Measurements from ENCODE around the gene PLEK2. TPM values are rescaled to one million over a fixed set of nuclear protein-coding genes. Genes with fewer than 3 reads are reported as not detected.
A peak's percentile ranks its signal among the peaks of the same experiment; 100 is the strongest.

The PLEK2 gene
- total and polyA plus RNA-seq, 2 donors (not counting 3 experiments of a cell fraction or from before 2014, with no cell fraction given): 1.4 to 3.8 TPM

DNA sequence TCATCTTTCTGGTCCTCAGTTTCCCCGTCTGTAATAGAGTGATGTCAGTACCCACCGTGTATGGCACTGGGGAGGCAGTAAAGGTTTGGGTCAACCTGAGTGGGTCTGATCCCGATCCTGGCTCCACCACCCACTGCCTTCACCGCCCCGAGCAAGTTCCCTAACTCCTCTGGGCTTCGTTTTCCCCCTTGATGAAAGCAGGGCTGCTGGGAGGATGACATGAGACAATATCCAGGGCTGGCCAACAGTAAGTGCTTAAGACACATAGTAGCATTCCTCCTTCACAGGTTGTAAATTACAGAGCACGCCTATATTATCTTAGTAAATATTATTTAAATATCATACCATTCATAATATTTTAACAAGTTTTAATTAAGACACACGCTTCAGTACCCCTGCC lies 595 bp downstream of the PLEK2 start:
- intact Hi-C loops (cut with micrococcal nuclease): no loop called here
- no peaks in the 10 kb centered on the region for H3K27me3 ChIP-seq (ENCODE audit: control insufficient read depth in 2 of 2, insufficient read depth in 2 of 2, low read length in 2 of 2)
- no peaks in the 10 kb centered on the region for H3K9me3 ChIP-seq (replicated peaks; ENCODE audit: control insufficient read depth, insufficient read depth, low read length)
- peaks cover 19% of the 10 kb centered on the region for H3K4me1 ChIP-seq (ENCODE audit: control insufficient read depth, extremely low read depth, insufficient read depth, low read length)
- TF ChIP-seq POLR2A (IDR thresholded peaks at IDR 0.05; ENCODE audit: low read depth, low read length) (no peak), FOS (IDR thresholded peaks at IDR 0.05; ENCODE audit: borderline replicate concordance, insufficient read depth, low read length) (no peak), MYC (IDR thresholded peaks at IDR 0.05; ENCODE audit: low read depth, low read length) (no peak), POLR2AphosphoS5 (IDR thresholded peaks at IDR 0.05; ENCODE audit: insufficient read depth, low read depth, low read length) (no peak), EZH2 (IDR thresholded peaks at IDR 0.05; ENCODE audit: borderline replicate concordance, low read depth, low read length, severe bottlenecking) (no peak), JUN (IDR thresholded peaks at IDR 0.05; ENCODE audit: borderline replicate concordance, insufficient read depth, insufficient read length, low read depth) (no peak), GATA2 (IDR thresholded peaks at IDR 0.05; ENCODE audit: insufficient read depth, insufficient read length, low read depth, low read length) (no peak)
- TF ChIP-seq, protein P1, sequence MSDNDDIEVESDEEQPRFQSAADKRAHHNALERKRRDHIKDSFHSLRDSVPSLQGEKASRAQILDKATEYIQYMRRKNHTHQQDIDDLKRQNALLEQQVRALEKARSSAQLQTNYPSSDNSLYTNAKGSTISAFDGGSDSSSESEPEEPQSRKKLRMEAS (IDR thresholded peaks at IDR 0.05; ENCODE audit: insufficient read depth, insufficient read length): no peak
- TF ChIP-seq, protein P2, sequence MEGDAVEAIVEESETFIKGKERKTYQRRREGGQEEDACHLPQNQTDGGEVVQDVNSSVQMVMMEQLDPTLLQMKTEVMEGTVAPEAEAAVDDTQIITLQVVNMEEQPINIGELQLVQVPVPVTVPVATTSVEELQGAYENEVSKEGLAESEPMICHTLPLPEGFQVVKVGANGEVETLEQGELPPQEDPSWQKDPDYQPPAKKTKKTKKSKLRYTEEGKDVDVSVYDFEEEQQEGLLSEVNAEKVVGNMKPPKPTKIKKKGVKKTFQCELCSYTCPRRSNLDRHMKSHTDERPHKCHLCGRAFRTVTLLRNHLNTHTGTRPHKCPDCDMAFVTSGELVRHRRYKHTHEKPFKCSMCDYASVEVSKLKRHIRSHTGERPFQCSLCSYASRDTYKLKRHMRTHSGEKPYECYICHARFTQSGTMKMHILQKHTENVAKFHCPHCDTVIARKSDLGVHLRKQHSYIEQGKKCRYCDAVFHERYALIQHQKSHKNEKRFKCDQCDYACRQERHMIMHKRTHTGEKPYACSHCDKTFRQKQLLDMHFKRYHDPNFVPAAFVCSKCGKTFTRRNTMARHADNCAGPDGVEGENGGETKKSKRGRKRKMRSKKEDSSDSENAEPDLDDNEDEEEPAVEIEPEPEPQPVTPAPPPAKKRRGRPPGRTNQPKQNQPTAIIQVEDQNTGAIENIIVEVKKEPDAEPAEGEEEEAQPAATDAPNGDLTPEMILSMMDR (IDR thresholded peaks at IDR 0.05; ENCODE audit: extremely low read depth in 1 of 2, insufficient read depth in 1 of 2, low read depth in 1 of 2, low read length in 2 of 2): no peak
- DNase-seq (ENCODE audit: low read depth, low spot score) (no peak), FAIRE-seq (peak; percentile 38)
- H3K4me2 ChIP-seq (ENCODE audit: insufficient read depth, low read length): peak overlapping the region; percentile 14
- ChIA-PET POLR2A (no interaction called here), CTCF (interaction anchor here (3.7 kb wide), 1 partner anchor 16 kb away, joined by 18 read pairs; no protein-coding TSS in a partner anchor)
- H3K27ac ChIP-seq (ENCODE audit: insufficient read depth, low read depth, low read length): no peak overlapping the region
- H3K9me1 ChIP-seq (replicated peaks; ENCODE audit: control insufficient read depth, extremely low read depth, insufficient read depth, low read length): no peaks in the 10 kb centered on the region
- no peak overlapping the region for H3K4me3 ChIP-seq (replicated peaks in 1 of 3; ENCODE audit: insufficient read depth in 1 of 3, low read depth in 1 of 3, low read length in 3 of 3)
- H3K36me3 ChIP-seq (ENCODE audit: control insufficient read depth in 2 of 2, extremely low read depth in 1 of 2, insufficient read depth in 2 of 2, low read length in 2 of 2): no peaks in the 10 kb centered on the region
- H4K20me1 ChIP-seq (replicated peaks; ENCODE audit: control insufficient read depth, extremely low read depth, insufficient read depth, low read length): no peaks in the 10 kb centered on the region
- H2AFZ ChIP-seq (ENCODE audit: low read depth, low read length): peak overlapping the region; percentile 60
- no peaks in the 10 kb centered on the region for H3K79me2 ChIP-seq (ENCODE audit: control insufficient read depth, insufficient read depth, low read length)
- H3K9ac ChIP-seq (replicated peaks; ENCODE audit: extremely low read depth, insufficient read depth, low read length): no peak overlapping the region
- BruUV-seq (replicated peaks): no TSS peak
- dilution Hi-C loops (cut with MboI; ENCODE audit: extremely low pct_ligation_motif_present, low sequenced_read_pairs): no loop called here
